DOHH2 (cell line): ENCODE measurements around the gene CDK14.
A peak's percentile ranks its signal among the peaks of the same experiment; 100 is the strongest.

Source experiments
- H3F3A ChIP-seq: fragments of 200-600 bp; sonication (generic), shearing (Covaris generic); 2 replicates; pipeline ENCODE4 v1.6.0; 2016; ENCODE audit warnings: antibody characterized with exemption, mild to moderate bottlenecking; ENCODE audit not compliant: control insufficient read depth, insufficient read depth
- H3K27ac ChIP-seq: fragments of 200-600 bp; sonication (generic); 2 replicates; pipeline ENCODE4 v1.5.1; 2014; ENCODE audit warnings: low read depth, mild to moderate bottlenecking, low read length, moderate library complexity
- H3K27me3 ChIP-seq: fragments of 200-600 bp; sonication (generic); 2 replicates; pipeline ENCODE4 v1.6.1; 2014; ENCODE audit warnings: mild to moderate bottlenecking, low read length, mixed read lengths; ENCODE audit not compliant: control insufficient read depth
- H3K36me3 ChIP-seq: fragments of 200-600 bp; sonication (generic); 2 replicates; pipeline ENCODE4 v1.6.1; 2014; ENCODE audit warnings: mild to moderate bottlenecking, low read length, moderate library complexity, mixed read lengths; ENCODE audit not compliant: control insufficient read depth
- H3K4me1 ChIP-seq: fragments of 200-600 bp; sonication (generic); 2 replicates; pipeline ENCODE4 v1.6.1; 2014; ENCODE audit warnings: mild to moderate bottlenecking, low read length, mixed read lengths; ENCODE audit not compliant: control insufficient read depth
- H3K4me2 ChIP-seq: fragments of 200-600 bp; sonication (generic); 2 replicates; pipeline ENCODE4 v1.6.0; 2014; ENCODE audit warnings: mild to moderate bottlenecking, low read length, moderate library complexity
- H3K4me3 ChIP-seq: fragments of 200-600 bp; sonication (generic); 2 replicates; pipeline ENCODE4 v1.5.1; 2014; ENCODE audit warnings: mild to moderate bottlenecking, low read length, mixed read lengths
- H3K79me2 ChIP-seq: fragments of 200-600 bp; sonication (generic); 2 replicates; pipeline ENCODE4 v1.6.1; 2014; ENCODE audit warnings: mild to moderate bottlenecking, low read length, mixed read lengths; ENCODE audit not compliant: control insufficient read depth
- H3K9me2 ChIP-seq: fragments of 200-600 bp; sonication (generic); replicated peaks from 2 replicates; pipeline ENCODE4 v1.6.1; 2014; ENCODE audit warnings: mild to moderate bottlenecking, low read length, mixed read lengths; ENCODE audit not compliant: control insufficient read depth
- H3K9me3 ChIP-seq: fragments of 200-600 bp; sonication (generic); 2 replicates; pipeline ENCODE4 v1.6.1; 2014; ENCODE audit warnings: antibody characterized with exemption, low read length, mixed read lengths; ENCODE audit not compliant: control insufficient read depth, insufficient read depth
- H4K20me1 ChIP-seq: fragments of 200-600 bp; sonication (generic); 2 replicates; pipeline ENCODE4 v1.6.0; 2014; ENCODE audit warnings: low read depth, mild to moderate bottlenecking, antibody characterized with exemption, low read length, moderate library complexity; ENCODE audit not compliant: control insufficient read depth, insufficient read depth
- EZH2phosphoT487 ChIP-seq: fragments of 200-600 bp; sonication (generic); IDR thresholded peaks from 2 replicates; pipeline ENCODE4 v1.6.1; 2017; ENCODE audit warnings: borderline replicate concordance, mild to moderate bottlenecking, antibody characterized with exemption, low read length, moderate library complexity, mixed read lengths
- TF ChIP-seq, protein P1 (sequence below): fragments of 200-600 bp; sonication (generic); IDR thresholded peaks from one replicate; pipeline ENCODE4 v1.5.1; 2014; ENCODE audit warnings: antibody characterized with exemption, mild to moderate bottlenecking, low read depth, low read length; ENCODE audit not compliant: poor library complexity, severe bottlenecking

The CDK14 gene

DNA sequence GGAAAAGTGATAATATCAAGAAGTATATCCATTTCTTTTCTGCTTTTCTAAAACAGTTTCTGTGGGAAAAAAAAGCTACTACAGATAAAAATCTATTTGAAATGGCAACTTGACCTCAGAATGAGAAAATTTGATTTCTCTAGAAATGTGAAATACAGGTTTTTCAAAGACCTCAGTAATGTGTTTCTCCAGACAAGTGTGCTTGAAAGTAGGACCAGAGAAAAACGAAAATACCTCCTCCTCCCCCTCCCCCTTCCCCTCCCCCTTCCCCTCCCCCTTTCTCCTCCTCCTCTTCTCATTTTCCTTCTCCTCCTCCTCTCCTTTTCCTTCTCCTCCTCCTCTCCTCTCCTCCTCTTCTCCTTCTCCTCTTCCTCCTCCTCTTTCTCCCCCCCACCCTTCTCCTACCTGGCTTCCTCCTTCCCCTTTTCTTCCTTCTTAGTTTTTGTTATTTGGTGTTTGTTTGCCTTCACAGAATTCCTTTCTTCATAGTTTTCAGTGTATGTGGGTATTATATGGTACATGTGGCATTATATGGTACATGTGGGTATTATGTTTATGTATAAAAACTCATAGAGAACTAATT lies 179.4 kb downstream of the CDK14 start:
- Histone ChIP-seq H3K4me2 (peak overlapping the region; percentile 36), H3K27me3 (no peaks in the 10 kb centered on the region), H3K4me1 (peaks cover 62% of the 10 kb centered on the region), H3K9me3 (peaks cover 55% of the 10 kb centered on the region), H3K27ac (0 out of 2 replicates have a peak overlapping the region, but pooled peaks have one; percentile 3), H4K20me1 (no peaks in the 10 kb centered on the region), H3K4me3 (peak overlapping the region; percentile 17; the same call in 1 of the 2 replicates), H3K9me2 (no peaks in the 10 kb centered on the region), H3F3A (peaks cover 17% of the 10 kb centered on the region; the same call in 1 of the 2 replicates), H3K36me3 (peaks cover 86% of the 10 kb centered on the region), H3K79me2 (peaks cover 93% of the 10 kb centered on the region)
- TF ChIP-seq, protein P1, sequence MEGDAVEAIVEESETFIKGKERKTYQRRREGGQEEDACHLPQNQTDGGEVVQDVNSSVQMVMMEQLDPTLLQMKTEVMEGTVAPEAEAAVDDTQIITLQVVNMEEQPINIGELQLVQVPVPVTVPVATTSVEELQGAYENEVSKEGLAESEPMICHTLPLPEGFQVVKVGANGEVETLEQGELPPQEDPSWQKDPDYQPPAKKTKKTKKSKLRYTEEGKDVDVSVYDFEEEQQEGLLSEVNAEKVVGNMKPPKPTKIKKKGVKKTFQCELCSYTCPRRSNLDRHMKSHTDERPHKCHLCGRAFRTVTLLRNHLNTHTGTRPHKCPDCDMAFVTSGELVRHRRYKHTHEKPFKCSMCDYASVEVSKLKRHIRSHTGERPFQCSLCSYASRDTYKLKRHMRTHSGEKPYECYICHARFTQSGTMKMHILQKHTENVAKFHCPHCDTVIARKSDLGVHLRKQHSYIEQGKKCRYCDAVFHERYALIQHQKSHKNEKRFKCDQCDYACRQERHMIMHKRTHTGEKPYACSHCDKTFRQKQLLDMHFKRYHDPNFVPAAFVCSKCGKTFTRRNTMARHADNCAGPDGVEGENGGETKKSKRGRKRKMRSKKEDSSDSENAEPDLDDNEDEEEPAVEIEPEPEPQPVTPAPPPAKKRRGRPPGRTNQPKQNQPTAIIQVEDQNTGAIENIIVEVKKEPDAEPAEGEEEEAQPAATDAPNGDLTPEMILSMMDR: no peak
- no peak for TF ChIP-seq EZH2phosphoT487

DNA sequence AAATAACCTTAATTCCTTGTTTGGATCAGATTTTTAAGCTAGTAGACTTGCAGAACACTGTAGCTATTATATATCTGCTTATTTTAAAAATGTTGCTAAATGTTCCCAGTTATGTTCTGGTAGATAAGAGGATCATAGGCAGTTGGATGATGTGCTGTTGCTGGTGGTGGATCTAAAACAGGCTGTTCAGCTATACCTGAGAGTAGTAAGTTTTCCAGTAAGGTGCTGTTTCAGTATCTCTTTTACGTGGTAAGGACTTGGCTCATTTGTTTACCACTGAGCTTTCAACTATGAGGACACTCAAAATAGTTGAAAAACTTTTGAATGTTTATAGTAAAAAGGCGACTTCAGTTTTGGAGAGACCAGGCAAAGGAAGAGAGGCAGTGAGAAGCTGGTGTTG lies 180.9 kb downstream of the CDK14 start:
- Histone ChIP-seq H3K4me2 (peak overlapping the region; percentile 36), H3K4me3 (no peak overlapping the region), H3K4me1 (peaks cover 55% of the 10 kb centered on the region), H3K27me3 (no peaks in the 10 kb centered on the region), H3K9me2 (no peaks in the 10 kb centered on the region), H3K36me3 (peaks cover 70% of the 10 kb centered on the region), H3K9me3 (peaks cover 39% of the 10 kb centered on the region), H3F3A (peaks cover 12% of the 10 kb centered on the region; the same call in 1 of the 2 replicates), H3K79me2 (peaks cover 77% of the 10 kb centered on the region), H3K27ac (0 out of 2 replicates have a peak overlapping the region, but pooled peaks have one; percentile 3), H4K20me1 (no peaks in the 10 kb centered on the region)
- TF ChIP-seq, protein P1: no peak
- no peak for TF ChIP-seq EZH2phosphoT487

DNA sequence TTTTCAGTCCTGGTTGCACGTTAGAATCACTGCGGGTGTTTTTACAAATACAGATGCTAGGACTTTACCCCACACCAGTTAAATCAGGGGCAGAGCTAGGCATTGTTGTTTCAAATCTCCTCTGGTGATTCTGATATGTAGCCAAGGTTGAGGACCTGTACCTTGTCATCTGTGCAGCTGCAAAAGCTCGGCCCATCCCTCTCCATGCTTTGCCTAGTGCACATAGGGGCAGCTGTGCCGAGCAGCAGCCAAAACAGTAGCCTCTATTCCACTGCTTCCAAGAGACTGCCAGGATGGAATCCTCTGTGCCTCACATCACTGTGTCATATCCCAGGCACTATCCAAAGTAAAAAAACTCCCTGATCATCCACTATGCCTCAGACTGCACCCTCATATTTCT lies 181.3 kb downstream of the CDK14 start:
- peaks cover 35% of the 10 kb centered on the region for H3K9me3 ChIP-seq
- H3K9me2 ChIP-seq: no peaks in the 10 kb centered on the region
- peaks cover 10% of the 10 kb centered on the region; the same call in 1 of the 2 replicates for H3F3A ChIP-seq
- TF ChIP-seq EZH2phosphoT487: no peak
- TF ChIP-seq, protein P1: no peak
- H3K4me2 ChIP-seq: peak overlapping the region; percentile 36; the same call in 1 of the 2 replicates
- H4K20me1 ChIP-seq: no peaks in the 10 kb centered on the region
- no peaks in the 10 kb centered on the region for H3K27me3 ChIP-seq
- H3K4me3 ChIP-seq: no peak overlapping the region
- H3K36me3 ChIP-seq: peaks cover 68% of the 10 kb centered on the region
- peaks cover 51% of the 10 kb centered on the region for H3K4me1 ChIP-seq
- 0 out of 2 replicates have a peak overlapping the region, but pooled peaks have one; percentile 3 for H3K27ac ChIP-seq
- peaks cover 76% of the 10 kb centered on the region for H3K79me2 ChIP-seq
